ENCODE data around the gene TMCO2.

- TF ChIP-seq, protein P1, sequence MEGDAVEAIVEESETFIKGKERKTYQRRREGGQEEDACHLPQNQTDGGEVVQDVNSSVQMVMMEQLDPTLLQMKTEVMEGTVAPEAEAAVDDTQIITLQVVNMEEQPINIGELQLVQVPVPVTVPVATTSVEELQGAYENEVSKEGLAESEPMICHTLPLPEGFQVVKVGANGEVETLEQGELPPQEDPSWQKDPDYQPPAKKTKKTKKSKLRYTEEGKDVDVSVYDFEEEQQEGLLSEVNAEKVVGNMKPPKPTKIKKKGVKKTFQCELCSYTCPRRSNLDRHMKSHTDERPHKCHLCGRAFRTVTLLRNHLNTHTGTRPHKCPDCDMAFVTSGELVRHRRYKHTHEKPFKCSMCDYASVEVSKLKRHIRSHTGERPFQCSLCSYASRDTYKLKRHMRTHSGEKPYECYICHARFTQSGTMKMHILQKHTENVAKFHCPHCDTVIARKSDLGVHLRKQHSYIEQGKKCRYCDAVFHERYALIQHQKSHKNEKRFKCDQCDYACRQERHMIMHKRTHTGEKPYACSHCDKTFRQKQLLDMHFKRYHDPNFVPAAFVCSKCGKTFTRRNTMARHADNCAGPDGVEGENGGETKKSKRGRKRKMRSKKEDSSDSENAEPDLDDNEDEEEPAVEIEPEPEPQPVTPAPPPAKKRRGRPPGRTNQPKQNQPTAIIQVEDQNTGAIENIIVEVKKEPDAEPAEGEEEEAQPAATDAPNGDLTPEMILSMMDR (IDR thresholded peaks at IDR 0.05; ENCODE audit: low read depth, low read length, poor library complexity, severe bottlenecking) = no peak
- no peak for TF ChIP-seq EZH2phosphoT487 (IDR thresholded peaks at IDR 0.05; ENCODE audit: borderline replicate concordance, low read length)
These were observed 3.5 kb upstream of the TMCO2 start for GRCh38 chr1:40244138-40244744.
